Left kidney (tissue), 2 donors: ENCODE data around the gene GNG13. TPM values are rescaled to one million over a fixed set of nuclear protein-coding genes. Genes with fewer than 3 reads are reported as not detected.

Source experiments
- DNase-seq: peaks from one replicate; pipeline ENCODE4 v3.0.0-alpha.2; 2013
- polyA plus RNA-seq: library from polyadenylated mRNA; unstranded; fragments of 120-200 nt; gene quantifications from one replicate; pipeline ENCODE4 v1.2.1, GENCODE V29; 2013; ENCODE audit not compliant: insufficient read length

Gene GNG13
- polyA plus RNA-seq, 1 donor, result 0.42 TPM

- no peak for DNase-seq
Measured at GRCh38 chr16:814974-815373, 14.4 kb upstream of the GNG13 start.

- DNase-seq, result no peak
Measured at GRCh38 chr16:813916-814412, 13.4 kb upstream of the GNG13 start.

GRCh38 chr16:813204-813915 is 12.8 kb upstream of the GNG13 start:
- no peak for DNase-seq

- no peak for DNase-seq
Measured at GRCh38 chr16:808085-808386, 7.5 kb upstream of the GNG13 start.

- DNase-seq, result peak; percentile 89
Measured at GRCh38 chr16:807347-808084, 7.0 kb upstream of the GNG13 start.

GRCh38 chr16:805474-805873 is 4.9 kb upstream of the GNG13 start:
- no peak for DNase-seq

- DNase-seq, result no peak
Measured at GRCh38 chr16:804193-805048, 3.9 kb upstream of the GNG13 start.

GRCh38 chr16:803754-804080 is 3.2 kb upstream of the GNG13 start:
- DNase-seq, result no peak

GRCh38 chr16:802914-803753 is 2.6 kb upstream of the GNG13 start:
- no peak for DNase-seq

- no peak for DNase-seq
Measured at GRCh38 chr16:802461-802860, 1.9 kb upstream of the GNG13 start.

- DNase-seq, result no peak
Measured at GRCh38 chr16:801584-802363, 1.2 kb upstream of the GNG13 start.

- no peak for DNase-seq
Measured at GRCh38 chr16:800834-801511, 439 bp upstream of the GNG13 start.

GRCh38 chr16:799111-799947 is 1.2 kb downstream of the GNG13 start:
- no peak for DNase-seq

- DNase-seq, result no peak
Measured at GRCh38 chr16:798666-799065, 1.9 kb downstream of the GNG13 start.

GRCh38 chr16:797686-798085 is 2.8 kb downstream of the GNG13 start:
- no peak for DNase-seq

GRCh38 chr16:797120-797420 is 3.5 kb downstream of the GNG13 start:
- DNase-seq, result no peak

GRCh38 chr16:796296-797119 is 4.0 kb downstream of the GNG13 start:
- no peak for DNase-seq

GRCh38 chr16:795580-796229 is 4.8 kb downstream of the GNG13 start:
- DNase-seq, result no peak
